HG02763 (cell line): ENCODE data around the gene HES4.

ENCODE experiments used
- ATAC-seq: cut with Tn5 transposase; IDR thresholded peaks from one replicate; pipeline ENCODE4 v1.9.1; 2021; ENCODE audit warnings: mild to moderate bottlenecking, moderate library complexity; ENCODE audit not compliant: unreplicated experiment

The HES4 gene

GRCh38 chr1:953524-954320 is 46.2 kb downstream of the HES4 start:
- ATAC-seq = no peak

GRCh38 chr1:952603-953002 is 47.3 kb downstream of the HES4 start:
- ATAC-seq = no peak

GRCh38 chr1:952201-952600 is 47.7 kb downstream of the HES4 start:
- no peak for ATAC-seq

GRCh38 chr1:951364-951763 is 48.5 kb downstream of the HES4 start:
- ATAC-seq = no peak

GRCh38 chr1:950881-951280 is 49.0 kb downstream of the HES4 start:
- ATAC-seq = no peak

- ATAC-seq = no peak
Measured at GRCh38 chr1:950268-950667, 49.6 kb downstream of the HES4 start.
